NT2/D1 (cell line): ENCODE results near the gene SCAMP4.

ENCODE experiments used
- YY1 ChIP-seq: IDR thresholded peaks from 2 replicates; pipeline ENCODE4 v1.6.1; 2011; ENCODE audit not compliant: insufficient read length, insufficient read depth
- ZNF274 ChIP-seq: IDR thresholded peaks from 2 replicates; pipeline ENCODE4 v1.6.1; 2011; ENCODE audit warnings: mild to moderate bottlenecking, low read depth, low read length

GRCh38 chr19:1861599-1862031, 43.6 kb upstream of the SCAMP4 start:
- no peak for TF ChIP-seq YY1
- no peak for TF ChIP-seq ZNF274
